Stimulated activated CD4-positive, alpha-beta T cell treated with anti-CD3 and anti-CD28 coated beads, TNF-alpha, amount 100 ng/mL, for 48 hours (primary cell): ENCODE data around the gene MACROH2A1.
"Not testable (repeated sequence)": the region's sequence is repeated elsewhere in the genome, so short reads cannot be mapped to it uniquely, and the experiment has no call there.

Experiments
- DNase-seq, 3 donors: peaks; one replicate each; pipeline ENCODE4 v3.0.0-alpha.2; 2020; ENCODE audit warnings: low read depth in 3 of 3

The MACROH2A1 gene

GRCh38 chr5:135377751-135378680 is 21.0 kb downstream of the MACROH2A1 start:
- no peak for DNase-seq

GRCh38 chr5:135376961-135377624 is 21.9 kb downstream of the MACROH2A1 start:
- peak in 2 of 3 donors; percentile 30 to 40 for DNase-seq

- no peak for DNase-seq
Observed at GRCh38 chr5:135375040-135375793, 23.8 kb downstream of the MACROH2A1 start.

- DNase-seq: no peak
Observed at GRCh38 chr5:135373736-135374515, 25.1 kb downstream of the MACROH2A1 start.

GRCh38 chr5:135372654-135373381 is 26.2 kb downstream of the MACROH2A1 start:
- DNase-seq: no peak

- DNase-seq: no peak
Observed at GRCh38 chr5:135371622-135372232, 27.3 kb downstream of the MACROH2A1 start.

GRCh38 chr5:135369952-135370351 is 29.1 kb downstream of the MACROH2A1 start:
- no peak for DNase-seq

GRCh38 chr5:135367554-135367953 is 31.5 kb downstream of the MACROH2A1 start:
- DNase-seq: no peak

- no peak for DNase-seq
Observed at GRCh38 chr5:135367076-135367475, 32.0 kb downstream of the MACROH2A1 start.

- DNase-seq: no peak
Observed at GRCh38 chr5:135365281-135365680, 33.8 kb downstream of the MACROH2A1 start.

- no peak for DNase-seq
Observed at GRCh38 chr5:135364421-135365262, 34.4 kb downstream of the MACROH2A1 start.

GRCh38 chr5:135363342-135363741 is 35.7 kb downstream of the MACROH2A1 start:
- not testable (repeated sequence) for DNase-seq

GRCh38 chr5:135362102-135362501 is 36.9 kb downstream of the MACROH2A1 start:
- DNase-seq: no peak

- DNase-seq: no peak
Observed at GRCh38 chr5:135360278-135361274, 38.5 kb downstream of the MACROH2A1 start.

- no peak for DNase-seq
Observed at GRCh38 chr5:135359374-135360165, 39.5 kb downstream of the MACROH2A1 start.

GRCh38 chr5:135357685-135358084 is 41.3 kb downstream of the MACROH2A1 start:
- DNase-seq: no peak
